ENCODE data around the gene TYW3. TPM values are rescaled to one million over a fixed set of nuclear protein-coding genes. Genes with fewer than 3 reads are reported as not detected.

TYW3 gene
- total RNA-seq, 1 experiment from 2014 or later: 33.0 TPM

- Histone ChIP-seq H3K9me2 (replicated peaks; ENCODE audit: insufficient read depth, low read length) (no peaks in the 10 kb centered on the region), H3K9ac (ENCODE audit: low read length) (no peak overlapping the region), H3K27me3 (ENCODE audit: low read length) (no peaks in the 10 kb centered on the region), H3K4me1 (ENCODE audit: low read length) (no peaks in the 10 kb centered on the region), H3K36me3 (ENCODE audit: insufficient read depth, low read length) (peaks cover 23% of the 10 kb centered on the region; the same call in 1 of the 2 replicates), H3K27ac (ENCODE audit: low read length) (no peak overlapping the region), H4K20me1 (ENCODE audit: insufficient read depth, low read depth, low read length) (no peaks in the 10 kb centered on the region), H3K4me3 (ENCODE audit: low read length) (no peak overlapping the region), H2AFZ (ENCODE audit: low read length) (no peak overlapping the region), H3K4me2 (ENCODE audit: low read depth, low read length, poor library complexity, severe bottlenecking) (no peak overlapping the region), H3K79me2 (ENCODE audit: low read length) (0 out of 2 replicates have a peak, but pooled peaks cover 3% of the 10 kb centered on the region), H3K9me3 (ENCODE audit: low read length) (no peaks in the 10 kb centered on the region)
- no peak for DNase-seq
These were observed 30.9 kb downstream of the TYW3 start for GRCh38 chr1:74763807-74764206.

GRCh38 chr1:74766579-74766978 lies 33.6 kb downstream of the TYW3 start:
- Histone ChIP-seq H3K4me1 (ENCODE audit: low read length) (no peaks in the 10 kb centered on the region), H3K27me3 (ENCODE audit: low read length) (no peaks in the 10 kb centered on the region), H2AFZ (ENCODE audit: low read length) (no peak overlapping the region), H3K9me3 (ENCODE audit: low read length) (no peaks in the 10 kb centered on the region), H3K4me3 (ENCODE audit: low read length) (no peak overlapping the region), H3K36me3 (ENCODE audit: insufficient read depth, low read length) (peaks cover 15% of the 10 kb centered on the region; the same call in 1 of the 2 replicates), H3K4me2 (ENCODE audit: low read depth, low read length, poor library complexity, severe bottlenecking) (no peak overlapping the region), H3K9me2 (replicated peaks; ENCODE audit: insufficient read depth, low read length) (no peaks in the 10 kb centered on the region), H3K79me2 (ENCODE audit: low read length) (no peaks in the 10 kb centered on the region), H4K20me1 (ENCODE audit: insufficient read depth, low read depth, low read length) (no peaks in the 10 kb centered on the region), H3K27ac (ENCODE audit: low read length) (no peak overlapping the region), H3K9ac (ENCODE audit: low read length) (no peak overlapping the region)
- DNase-seq: no peak

- H2AFZ ChIP-seq (ENCODE audit: low read length): no peak overlapping the region
- H3K9me3 ChIP-seq (ENCODE audit: low read length): no peaks in the 10 kb centered on the region
- H3K36me3 ChIP-seq (ENCODE audit: insufficient read depth, low read length): peaks cover 15% of the 10 kb centered on the region; the same call in 1 of the 2 replicates
- H3K9me2 ChIP-seq (replicated peaks; ENCODE audit: insufficient read depth, low read length): no peaks in the 10 kb centered on the region
- no peak overlapping the region for H3K27ac ChIP-seq (ENCODE audit: low read length)
- no peaks in the 10 kb centered on the region for H3K79me2 ChIP-seq (ENCODE audit: low read length)
- H3K27me3 ChIP-seq (ENCODE audit: low read length): no peaks in the 10 kb centered on the region
- no peaks in the 10 kb centered on the region for H4K20me1 ChIP-seq (ENCODE audit: insufficient read depth, low read depth, low read length)
- no peak overlapping the region for H3K4me3 ChIP-seq (ENCODE audit: low read length)
- H3K4me1 ChIP-seq (ENCODE audit: low read length): no peaks in the 10 kb centered on the region
- peak; percentile 75 for DNase-seq
- no peak overlapping the region for H3K4me2 ChIP-seq (ENCODE audit: low read depth, low read length, poor library complexity, severe bottlenecking)
- H3K9ac ChIP-seq (ENCODE audit: low read length): no peak overlapping the region
These were observed 34.5 kb downstream of the TYW3 start for GRCh38 chr1:74767490-74767889.

- Histone ChIP-seq H3K4me2 (ENCODE audit: low read depth, low read length, poor library complexity, severe bottlenecking) (peak overlapping the region; percentile 13), H3K27ac (ENCODE audit: low read length) (no peak overlapping the region), H4K20me1 (ENCODE audit: insufficient read depth, low read depth, low read length) (no peaks in the 10 kb centered on the region), H3K36me3 (ENCODE audit: insufficient read depth, low read length) (no peaks in the 10 kb centered on the region), H2AFZ (ENCODE audit: low read length) (no peak overlapping the region), H3K9me3 (ENCODE audit: low read length) (no peaks in the 10 kb centered on the region), H3K27me3 (ENCODE audit: low read length) (no peaks in the 10 kb centered on the region), H3K9ac (ENCODE audit: low read length) (no peak overlapping the region), H3K4me3 (ENCODE audit: low read length) (no peak overlapping the region), H3K9me2 (replicated peaks; ENCODE audit: insufficient read depth, low read length) (no peaks in the 10 kb centered on the region), H3K79me2 (ENCODE audit: low read length) (no peaks in the 10 kb centered on the region), H3K4me1 (ENCODE audit: low read length) (peaks cover 6% of the 10 kb centered on the region; the same call in 1 of the 2 replicates)
- DNase-seq: peak; percentile 86
These were observed 39.1 kb downstream of the TYW3 start for GRCh38 chr1:74771913-74772515.

GRCh38 chr1:74772945-74773344 lies 40.0 kb downstream of the TYW3 start:
- no peaks in the 10 kb centered on the region for H4K20me1 ChIP-seq (ENCODE audit: insufficient read depth, low read depth, low read length)
- no peak overlapping the region for H2AFZ ChIP-seq (ENCODE audit: low read length)
- H3K9ac ChIP-seq (ENCODE audit: low read length): no peak overlapping the region
- no peak for DNase-seq
- H3K36me3 ChIP-seq (ENCODE audit: insufficient read depth, low read length): no peaks in the 10 kb centered on the region
- no peak overlapping the region for H3K27ac ChIP-seq (ENCODE audit: low read length)
- H3K4me2 ChIP-seq (ENCODE audit: low read depth, low read length, poor library complexity, severe bottlenecking): no peak overlapping the region
- no peaks in the 10 kb centered on the region for H3K9me3 ChIP-seq (ENCODE audit: low read length)
- no peaks in the 10 kb centered on the region for H3K27me3 ChIP-seq (ENCODE audit: low read length)
- no peaks in the 10 kb centered on the region for H3K9me2 ChIP-seq (replicated peaks; ENCODE audit: insufficient read depth, low read length)
- H3K4me3 ChIP-seq (ENCODE audit: low read length): no peak overlapping the region
- H3K4me1 ChIP-seq (ENCODE audit: low read length): peaks cover 6% of the 10 kb centered on the region; the same call in 1 of the 2 replicates
- H3K79me2 ChIP-seq (ENCODE audit: low read length): no peaks in the 10 kb centered on the region

GRCh38 chr1:74773582-74773981 lies 40.6 kb downstream of the TYW3 start:
- Histone ChIP-seq H3K9me3 (ENCODE audit: low read length) (no peaks in the 10 kb centered on the region), H3K36me3 (ENCODE audit: insufficient read depth, low read length) (no peaks in the 10 kb centered on the region), H3K9me2 (replicated peaks; ENCODE audit: insufficient read depth, low read length) (no peaks in the 10 kb centered on the region), H3K4me1 (ENCODE audit: low read length) (peaks cover 6% of the 10 kb centered on the region; the same call in 1 of the 2 replicates), H3K4me3 (ENCODE audit: low read length) (no peak overlapping the region), H3K27me3 (ENCODE audit: low read length) (no peaks in the 10 kb centered on the region), H3K27ac (ENCODE audit: low read length) (no peak overlapping the region), H4K20me1 (ENCODE audit: insufficient read depth, low read depth, low read length) (no peaks in the 10 kb centered on the region), H3K4me2 (ENCODE audit: low read depth, low read length, poor library complexity, severe bottlenecking) (no peak overlapping the region), H3K79me2 (ENCODE audit: low read length) (no peaks in the 10 kb centered on the region), H3K9ac (ENCODE audit: low read length) (no peak overlapping the region), H2AFZ (ENCODE audit: low read length) (no peak overlapping the region)
- no peak for DNase-seq

- Histone ChIP-seq H3K4me3 (ENCODE audit: low read length) (no peak overlapping the region), H3K27me3 (ENCODE audit: low read length) (no peaks in the 10 kb centered on the region), H3K27ac (ENCODE audit: low read length) (no peak overlapping the region), H3K4me1 (ENCODE audit: low read length) (peaks cover 6% of the 10 kb centered on the region; the same call in 1 of the 2 replicates), H3K9me3 (ENCODE audit: low read length) (no peaks in the 10 kb centered on the region), H3K79me2 (ENCODE audit: low read length) (no peaks in the 10 kb centered on the region), H2AFZ (ENCODE audit: low read length) (no peak overlapping the region), H3K4me2 (ENCODE audit: low read depth, low read length, poor library complexity, severe bottlenecking) (no peak overlapping the region), H3K9ac (ENCODE audit: low read length) (no peak overlapping the region), H4K20me1 (ENCODE audit: insufficient read depth, low read depth, low read length) (no peaks in the 10 kb centered on the region), H3K9me2 (replicated peaks; ENCODE audit: insufficient read depth, low read length) (no peaks in the 10 kb centered on the region), H3K36me3 (ENCODE audit: insufficient read depth, low read length) (no peaks in the 10 kb centered on the region)
- no peak for DNase-seq
These were observed 42.8 kb downstream of the TYW3 start for GRCh38 chr1:74775735-74776134.

- H3K9me2 ChIP-seq (replicated peaks; ENCODE audit: insufficient read depth, low read length): no peaks in the 10 kb centered on the region
- no peak overlapping the region for H3K4me3 ChIP-seq (ENCODE audit: low read length)
- no peaks in the 10 kb centered on the region for H3K27me3 ChIP-seq (ENCODE audit: low read length)
- H2AFZ ChIP-seq (ENCODE audit: low read length): no peak overlapping the region
- DNase-seq: no peak
- H3K4me2 ChIP-seq (ENCODE audit: low read depth, low read length, poor library complexity, severe bottlenecking): no peak overlapping the region
- H3K79me2 ChIP-seq (ENCODE audit: low read length): no peaks in the 10 kb centered on the region
- H4K20me1 ChIP-seq (ENCODE audit: insufficient read depth, low read depth, low read length): no peaks in the 10 kb centered on the region
- H3K9me3 ChIP-seq (ENCODE audit: low read length): no peaks in the 10 kb centered on the region
- no peak overlapping the region for H3K27ac ChIP-seq (ENCODE audit: low read length)
- H3K9ac ChIP-seq (ENCODE audit: low read length): no peak overlapping the region
- no peaks in the 10 kb centered on the region for H3K36me3 ChIP-seq (ENCODE audit: insufficient read depth, low read length)
- H3K4me1 ChIP-seq (ENCODE audit: low read length): peaks cover 6% of the 10 kb centered on the region; the same call in 1 of the 2 replicates
These were observed 44.6 kb downstream of the TYW3 start for GRCh38 chr1:74777525-74777924.

Measured in Karpas-422 (cell line).